NCI-H146 treated with DMSO at 0.1 percent for 48 hours (cell line): Measurements from ENCODE around the gene KCNAB1.

Source experiments
- DNase-seq: peaks from one replicate; lab custom pipeline; 2025; ENCODE audit not compliant: unreplicated experiment; lab: John Stamatoyannopoulos, UW

Gene KCNAB1

DNA sequence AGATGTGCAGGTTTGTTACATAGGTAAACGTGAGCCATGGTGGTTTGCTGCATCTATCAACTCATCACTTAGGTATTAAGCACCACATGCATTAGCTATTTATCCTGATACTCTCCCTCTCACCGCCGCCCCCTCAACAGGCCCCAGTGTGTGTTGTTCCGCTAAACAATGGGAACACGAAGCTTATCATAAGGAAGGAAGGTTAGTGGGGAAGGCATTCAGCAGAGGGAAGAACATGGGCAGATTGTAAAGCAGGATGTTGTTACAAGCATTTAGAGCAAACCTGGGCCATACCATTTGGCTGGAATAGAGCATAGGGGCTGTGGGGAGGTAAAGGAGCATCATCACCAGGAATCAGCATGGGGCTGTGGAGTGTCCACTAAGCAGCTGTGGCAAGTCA lies 322.7 kb downstream of the KCNAB1 start:
- DNase-seq: no peak

DNA sequence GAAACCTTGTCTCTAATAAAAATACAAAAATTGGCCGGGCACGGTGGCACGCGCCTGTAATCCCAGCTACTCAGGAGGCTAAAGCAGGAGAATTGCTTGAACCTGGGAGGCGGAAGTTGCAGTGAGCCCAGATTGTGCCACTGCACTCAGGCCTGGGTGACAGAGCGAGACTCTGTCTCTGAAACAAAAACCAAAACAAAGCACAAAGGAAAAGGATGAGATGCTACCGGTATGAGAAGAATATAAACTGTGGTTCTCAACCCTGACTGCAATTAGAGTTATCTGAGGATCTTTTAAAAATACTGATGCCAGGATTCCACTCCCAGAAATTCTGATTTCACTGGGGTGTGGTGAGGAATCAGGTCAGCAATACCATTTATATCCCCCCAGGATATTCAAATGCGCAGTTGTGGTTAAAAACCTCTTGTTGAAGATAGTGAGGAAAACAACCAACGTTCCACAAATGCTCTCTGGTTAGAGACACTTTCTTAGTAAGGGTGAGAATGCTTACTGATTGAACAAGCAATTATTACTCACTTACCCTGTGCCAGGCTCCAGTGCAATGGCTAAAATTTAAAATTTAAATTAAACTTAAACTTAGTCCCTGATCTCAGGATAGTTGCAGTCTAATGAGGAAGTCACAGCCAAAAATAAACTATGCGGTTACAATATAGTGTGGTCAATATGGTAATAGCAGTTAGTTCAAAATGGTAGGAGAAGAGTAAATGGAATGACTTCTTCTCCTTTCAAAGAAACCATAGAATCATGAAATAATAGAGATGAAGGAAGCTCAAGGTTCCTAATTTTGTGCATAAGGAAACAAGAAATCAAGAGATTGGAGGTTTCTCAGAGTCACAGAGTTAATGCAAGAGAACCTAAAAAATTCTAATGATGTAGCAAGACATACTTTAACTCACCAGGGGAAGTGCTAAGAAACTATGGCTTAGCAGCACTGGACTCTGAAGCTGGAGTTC lies 325.0 kb downstream of the KCNAB1 start:
- DNase-seq: no peak

DNA sequence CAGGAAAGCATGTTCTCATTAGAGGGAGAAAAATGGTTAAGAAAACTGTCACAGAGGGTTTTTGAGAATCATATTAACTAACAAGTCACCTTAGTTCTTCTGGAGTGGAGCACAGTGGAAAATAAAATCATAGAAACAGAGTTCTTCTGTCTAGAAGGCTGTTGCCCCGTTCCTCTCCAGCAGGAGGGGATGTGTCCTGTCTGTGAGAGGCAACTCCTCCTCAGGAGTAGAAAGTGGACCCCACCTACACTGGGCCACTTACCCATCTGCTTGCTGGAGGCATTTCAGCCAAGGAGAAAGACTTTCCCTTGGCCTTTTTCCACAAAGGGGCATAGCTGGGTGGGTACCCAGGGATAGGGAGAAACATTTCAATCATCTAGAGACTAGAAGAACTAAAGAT lies 327.9 kb downstream of the KCNAB1 start:
- DNase-seq: no peak

DNA sequence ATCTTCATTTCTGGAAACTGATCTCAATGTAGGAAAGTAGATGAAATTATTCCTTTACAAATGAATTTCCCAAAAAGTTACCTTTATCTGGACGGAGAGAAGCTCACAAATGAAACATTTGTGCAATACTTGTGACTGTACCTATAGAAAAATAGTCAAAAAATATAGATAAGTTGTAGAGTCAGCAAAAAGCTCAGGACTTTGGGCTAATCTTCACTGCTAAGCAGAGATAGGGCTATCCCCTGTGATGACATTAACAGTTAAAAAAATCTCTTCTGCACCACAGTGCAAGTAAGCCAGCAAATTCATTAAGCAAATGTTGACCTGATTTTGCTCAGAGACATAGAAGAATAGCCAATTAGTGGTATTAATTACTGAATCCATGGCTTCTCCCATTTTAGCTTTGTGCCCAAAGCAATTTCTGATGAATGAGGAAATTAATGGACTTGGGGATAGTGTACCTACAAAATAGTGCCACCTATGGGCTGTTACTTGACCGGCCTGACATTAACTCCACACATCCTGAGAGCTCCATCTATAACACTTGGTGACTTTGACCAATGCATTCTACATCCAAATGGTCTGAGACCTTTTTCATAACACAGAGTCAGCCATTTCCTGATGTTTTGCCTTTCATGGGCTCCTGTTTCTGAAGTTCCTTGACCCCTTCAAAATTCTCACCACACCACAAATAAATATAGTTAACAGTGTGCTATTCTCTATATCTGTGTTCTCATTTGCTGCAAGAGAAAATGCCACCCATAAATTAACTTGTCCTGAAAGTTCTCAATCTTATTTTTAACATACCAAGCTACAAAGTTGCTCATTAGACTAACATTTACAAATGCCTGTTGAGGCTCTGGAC lies 329.6 kb downstream of the KCNAB1 start:
- DNase-seq: peak; percentile 27

DNA sequence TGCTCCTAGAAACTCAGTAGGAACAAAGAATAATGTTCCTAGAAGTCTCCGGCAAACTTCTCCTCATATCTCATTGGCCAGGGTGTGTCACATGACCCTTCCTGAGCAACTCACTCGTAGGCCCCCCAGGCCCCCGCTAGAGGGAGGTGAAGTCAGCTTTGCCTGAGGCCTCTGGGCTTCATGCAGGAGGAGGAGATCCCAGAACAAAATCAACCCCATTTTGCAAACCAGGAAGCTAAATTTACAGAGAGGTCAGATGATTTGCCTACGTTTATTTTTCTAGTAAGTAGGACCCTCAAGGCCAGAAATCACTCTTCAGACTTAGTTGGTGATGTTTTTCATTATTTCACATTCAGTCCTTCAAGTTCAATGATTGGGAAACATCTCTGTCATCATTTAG lies 335.5 kb downstream of the KCNAB1 start:
- no peak for DNase-seq

DNA sequence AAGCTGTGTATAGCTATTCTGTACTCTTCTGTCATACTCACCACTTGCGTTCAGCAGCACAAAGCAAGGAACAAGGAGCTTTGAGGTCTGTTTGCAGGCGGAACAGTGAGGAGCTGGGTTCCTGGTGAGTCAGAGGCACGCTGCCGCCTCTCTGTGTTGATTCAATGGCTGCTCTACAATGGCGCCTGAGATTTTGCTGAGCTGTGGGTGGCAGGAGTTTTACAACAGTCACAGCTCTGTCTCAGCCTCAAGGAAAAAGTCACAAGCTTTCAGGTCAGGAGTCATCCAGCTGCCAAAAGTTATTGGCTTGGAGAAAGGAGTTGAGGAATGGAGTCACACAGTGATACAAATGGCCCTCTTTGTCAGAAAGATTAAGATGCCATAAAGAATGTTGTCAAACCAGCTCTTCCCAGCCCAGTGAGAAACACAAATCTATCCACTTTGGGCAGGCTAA lies 336.4 kb downstream of the KCNAB1 start:
- DNase-seq: no peak

DNA sequence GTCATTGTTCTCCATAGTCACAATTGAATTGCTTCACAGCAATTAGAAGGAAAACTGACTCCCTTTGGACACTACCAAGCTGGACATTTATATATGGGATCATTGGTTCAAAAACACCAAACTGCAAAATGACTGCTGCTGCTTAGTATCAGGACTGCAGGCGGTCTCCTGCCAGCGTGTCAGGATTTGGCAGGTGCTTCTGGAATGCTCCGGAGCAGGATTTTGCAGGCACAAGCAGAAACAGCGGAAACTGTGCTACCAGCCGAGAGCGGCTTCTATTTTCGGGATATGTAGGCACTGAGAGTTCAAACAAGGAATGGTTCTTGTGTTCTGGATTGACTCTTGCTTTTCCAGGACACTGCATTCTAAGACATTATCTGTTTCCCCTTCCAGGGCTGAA lies 339.1 kb downstream of the KCNAB1 start:
- DNase-seq: no peak

DNA sequence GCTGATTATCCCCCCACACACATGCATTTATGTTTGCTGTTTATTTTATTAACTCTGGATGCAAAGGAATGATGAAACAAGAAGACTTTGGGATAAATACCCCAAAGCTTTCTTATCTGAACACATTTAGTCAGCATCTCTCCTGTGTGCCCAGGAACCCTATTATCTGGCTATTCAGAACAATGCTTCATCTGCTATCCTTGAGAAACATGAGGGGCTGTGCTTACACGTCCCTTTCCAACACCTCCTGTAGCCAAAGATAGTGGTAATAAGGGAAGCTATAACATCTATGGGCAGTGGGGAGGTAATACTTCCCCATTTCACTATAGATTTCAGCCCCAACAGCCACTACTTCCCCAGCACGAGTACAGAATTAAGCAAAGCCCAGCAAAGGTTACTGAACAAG lies 339.8 kb downstream of the KCNAB1 start:
- DNase-seq: no peak

DNA sequence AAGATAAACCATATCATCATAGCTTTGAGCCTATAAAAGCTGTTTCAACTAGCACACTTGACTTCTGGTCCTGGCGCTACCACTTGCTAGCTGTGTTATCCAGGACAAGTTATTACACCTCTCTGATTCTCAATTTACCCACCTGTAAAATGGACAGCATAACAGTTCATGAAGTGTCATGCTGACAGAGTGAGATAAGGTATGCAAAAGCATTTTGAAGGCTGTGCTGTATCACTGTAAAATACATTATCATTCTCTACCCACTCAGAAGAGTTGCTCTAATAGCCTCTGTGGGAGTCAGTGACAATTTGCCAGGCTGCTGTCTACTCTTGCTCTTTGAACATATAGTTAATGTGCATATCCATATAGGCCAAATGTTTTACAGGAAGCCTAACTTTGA lies 341.5 kb downstream of the KCNAB1 start:
- DNase-seq: no peak

DNA sequence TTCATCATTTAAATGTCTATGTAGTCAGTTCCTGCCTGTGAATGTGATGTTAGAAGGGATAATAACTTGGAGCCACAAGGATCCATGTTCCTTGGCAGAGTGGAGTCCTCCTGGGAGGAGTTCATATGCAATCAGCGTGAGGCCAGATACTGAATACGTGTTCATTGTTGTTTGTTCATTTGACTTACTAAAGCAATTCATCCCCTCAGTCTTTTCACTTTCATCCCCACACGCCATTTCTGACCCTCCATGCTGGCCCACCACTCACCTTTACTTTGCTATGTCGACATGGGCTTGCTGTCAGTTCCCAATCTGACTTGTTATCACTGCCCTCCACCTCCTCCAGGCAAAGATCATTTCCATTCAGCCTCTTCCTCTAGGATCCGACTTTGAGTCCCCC lies 342.7 kb downstream of the KCNAB1 start:
- DNase-seq: no peak

DNA sequence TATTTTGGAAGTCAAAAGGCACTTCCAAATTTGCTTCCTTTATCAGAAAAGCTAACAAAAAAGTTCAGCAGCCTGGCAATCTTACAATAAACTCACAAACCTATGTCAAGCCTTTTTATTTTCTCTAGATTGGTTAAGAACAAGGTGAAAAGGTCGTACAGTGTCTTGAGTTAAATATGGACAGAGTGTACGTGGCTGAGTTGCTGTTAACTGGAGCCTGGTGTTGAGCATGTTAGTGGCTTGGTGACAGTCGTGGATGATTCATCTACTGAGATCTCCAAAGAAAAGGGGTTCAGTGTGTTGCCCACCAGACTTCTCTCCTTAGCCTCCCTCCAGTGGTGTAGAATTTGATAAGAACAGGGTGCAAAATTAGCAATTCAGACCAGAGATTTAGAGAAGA lies 344.8 kb downstream of the KCNAB1 start:
- DNase-seq: no peak

DNA sequence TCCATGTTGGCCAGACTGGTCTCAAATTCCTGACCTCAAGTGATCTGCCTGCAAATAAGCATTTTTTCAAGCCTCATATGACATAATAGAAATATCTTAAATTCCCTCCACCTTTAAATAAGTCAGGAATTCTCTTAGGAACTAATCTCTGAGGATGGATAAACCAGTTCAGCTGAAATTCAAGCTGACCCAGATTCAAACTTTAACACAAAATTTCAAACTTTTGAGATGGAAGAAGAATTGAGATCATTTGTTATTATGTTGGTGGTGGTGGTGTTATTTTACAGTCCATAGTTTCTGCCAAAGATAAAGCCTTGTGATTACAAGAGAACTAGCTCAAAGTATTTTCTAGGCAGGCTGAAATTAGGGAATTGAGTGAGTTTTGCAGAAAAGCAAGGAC lies 349.1 kb downstream of the KCNAB1 start:
- DNase-seq: no peak

DNA sequence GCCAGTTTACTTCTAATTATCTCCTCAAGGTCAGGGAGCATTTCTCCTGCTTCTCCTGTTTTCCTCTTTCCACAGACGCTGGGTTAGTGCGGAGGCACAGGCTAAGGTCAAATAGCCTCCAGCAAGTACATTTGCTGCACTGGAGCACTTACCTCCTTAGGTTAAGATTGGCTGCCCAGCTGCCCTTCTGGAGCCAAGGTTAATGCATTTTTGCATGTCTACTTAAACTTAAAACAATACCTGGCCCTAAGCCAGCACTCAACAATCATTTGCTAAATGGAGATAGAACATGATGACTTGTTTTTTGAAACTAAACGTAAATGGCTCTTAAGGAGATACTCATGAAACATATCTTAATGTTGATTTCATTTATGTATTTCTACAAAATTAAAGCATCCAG lies 351.1 kb downstream of the KCNAB1 start:
- DNase-seq: no peak

DNA sequence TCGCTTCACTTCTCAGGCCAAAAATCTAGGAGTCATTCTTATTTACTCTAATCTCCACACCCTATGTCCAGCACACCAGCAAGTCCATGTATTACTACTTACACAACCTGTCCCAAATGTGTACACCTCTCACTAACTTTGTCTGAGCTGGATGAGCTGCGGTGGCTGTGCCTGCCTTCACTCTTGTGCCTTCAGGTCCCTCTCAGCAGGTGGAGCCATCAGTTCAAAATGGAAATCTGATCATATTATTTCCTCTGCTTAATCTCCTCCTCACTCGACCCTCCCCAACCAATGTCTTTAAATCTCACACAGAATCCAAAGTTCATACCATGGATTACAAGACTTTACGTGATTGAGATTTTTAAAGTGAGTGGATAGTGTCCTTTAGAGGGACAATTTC lies 351.8 kb downstream of the KCNAB1 start:
- DNase-seq: no peak

DNA sequence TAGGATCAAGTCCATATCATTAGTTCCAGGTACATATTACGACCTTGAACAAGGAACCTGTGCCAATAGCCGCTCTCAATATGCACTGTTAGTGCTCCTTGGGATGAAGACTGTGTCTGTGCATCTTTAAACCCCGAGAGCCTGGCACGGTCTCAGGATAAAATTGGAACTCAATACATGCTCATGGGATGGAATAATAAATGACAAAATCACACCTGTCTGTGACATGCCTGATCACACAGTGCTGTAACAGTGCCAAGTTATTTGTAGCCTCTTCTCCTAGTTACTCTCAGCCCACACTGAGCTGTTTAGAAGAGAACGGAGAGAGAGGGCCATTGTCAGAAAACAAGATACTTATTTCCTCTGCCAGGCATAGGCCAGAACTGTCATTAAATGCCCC lies 352.3 kb downstream of the KCNAB1 start:
- no peak for DNase-seq

DNA sequence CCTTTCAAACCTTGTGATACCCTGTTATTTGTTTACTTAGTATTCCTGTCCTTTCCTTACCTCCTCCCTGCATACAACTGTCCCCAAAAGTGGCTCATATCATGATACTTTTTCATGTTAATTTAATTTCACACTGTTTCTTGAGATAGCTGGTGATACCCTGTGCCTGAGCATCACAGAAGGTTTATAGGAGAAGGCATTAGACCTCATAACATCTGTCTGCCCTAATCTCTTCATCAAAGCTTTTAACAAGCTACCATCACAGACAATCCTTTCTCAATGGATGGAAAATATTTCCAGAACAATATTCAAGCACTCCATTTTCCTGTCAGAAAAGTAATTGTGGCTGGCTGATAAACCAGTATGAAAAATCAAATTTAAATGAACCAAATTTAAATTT lies 353.0 kb downstream of the KCNAB1 start:
- no peak for DNase-seq

DNA sequence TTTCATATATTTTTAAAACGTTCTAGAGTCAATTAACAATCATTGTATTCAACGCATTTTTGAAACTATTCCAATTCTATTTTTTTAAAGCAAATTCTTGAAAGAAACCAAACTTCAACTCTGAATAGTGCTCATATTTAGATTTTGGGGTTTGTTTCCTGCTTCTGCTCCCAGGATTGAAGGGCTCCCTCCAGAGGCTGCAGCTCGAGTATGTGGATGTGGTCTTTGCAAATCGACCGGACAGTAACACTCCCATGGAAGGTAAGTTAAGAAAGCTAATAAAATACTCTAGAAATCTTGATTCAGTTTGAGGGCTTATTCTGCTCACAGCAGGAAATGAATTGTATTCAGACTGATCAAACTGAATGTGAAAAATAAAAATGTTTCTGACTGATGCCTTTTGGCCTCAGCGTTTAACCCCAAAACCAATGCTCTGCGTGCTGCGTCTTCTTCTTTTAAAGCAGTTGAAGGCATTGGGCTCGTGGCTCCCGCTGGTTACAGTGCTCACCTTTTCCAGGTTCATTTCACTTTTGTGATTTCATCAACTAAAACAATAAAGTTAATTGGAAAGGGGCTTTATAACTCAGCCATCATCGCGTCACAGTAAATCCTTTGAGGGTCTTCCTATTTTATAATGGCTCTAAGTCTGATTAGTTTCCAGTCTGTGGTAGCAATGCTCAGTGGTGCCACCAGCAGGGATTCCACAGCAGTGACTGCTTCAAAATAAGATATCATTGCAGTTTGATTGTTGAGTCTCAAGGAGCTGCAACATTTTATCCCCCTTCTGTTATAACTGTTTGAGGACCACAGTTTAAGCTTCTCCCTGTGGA lies 354.4 kb downstream of the KCNAB1 start:
- no peak for DNase-seq

DNA sequence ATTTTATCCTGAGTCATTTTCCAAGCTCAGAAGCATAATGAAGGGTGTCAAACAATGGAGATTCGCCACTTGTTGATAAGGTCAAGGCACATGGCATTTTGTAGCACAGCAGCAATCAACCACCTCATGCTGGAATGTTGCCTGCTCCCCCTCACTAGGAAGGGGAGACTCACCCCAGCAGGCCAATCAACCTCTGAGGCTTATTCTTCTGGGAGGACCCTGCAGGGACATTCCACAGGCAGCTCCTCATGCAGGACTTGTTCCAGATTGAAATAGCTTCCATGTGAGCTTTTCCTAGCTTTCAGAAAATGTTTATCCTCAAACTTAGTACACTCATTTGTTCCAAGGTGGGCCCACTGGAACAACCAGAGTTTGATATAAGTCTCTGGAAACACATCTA lies 356.9 kb downstream of the KCNAB1 start:
- no peak for DNase-seq

DNA sequence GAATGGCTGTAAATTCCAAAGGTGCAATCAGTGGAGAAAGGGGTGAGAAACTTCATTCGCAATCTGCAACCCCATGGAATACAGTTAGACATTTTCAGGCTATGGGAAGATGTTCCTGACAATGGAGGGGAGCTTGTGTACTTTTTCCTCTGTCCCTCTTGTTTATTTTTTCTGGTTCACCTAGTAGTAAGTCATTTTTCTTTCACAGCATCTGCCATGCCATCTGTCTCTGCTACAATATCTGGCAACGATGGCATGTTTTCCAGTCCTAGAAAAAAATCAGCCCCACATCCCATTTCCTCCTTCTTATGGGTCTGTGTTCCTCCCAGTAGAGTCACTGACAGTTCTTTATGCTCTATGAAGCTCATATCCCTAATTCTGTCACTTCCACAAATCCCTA lies 358.5 kb downstream of the KCNAB1 start:
- DNase-seq: no peak

DNA sequence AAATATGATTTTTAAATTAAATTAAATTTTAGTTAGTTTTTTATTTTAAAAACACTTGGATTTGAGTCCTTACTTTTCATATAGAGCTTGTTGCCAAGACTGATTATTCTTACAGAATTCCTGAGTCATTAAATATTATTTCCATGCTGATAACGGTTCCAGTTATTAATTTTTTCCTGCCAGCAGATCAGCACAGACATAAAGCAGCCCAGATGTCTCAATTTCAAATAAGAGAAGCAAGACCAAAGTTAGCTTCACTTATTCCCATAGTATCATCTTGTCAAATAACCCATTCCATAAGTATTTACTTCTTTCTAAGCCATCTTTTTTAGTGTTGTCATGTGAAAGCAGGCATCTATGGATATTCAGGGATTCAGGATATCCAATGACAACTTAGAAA lies 359.2 kb downstream of the KCNAB1 start:
- DNase-seq: no peak

DNA sequence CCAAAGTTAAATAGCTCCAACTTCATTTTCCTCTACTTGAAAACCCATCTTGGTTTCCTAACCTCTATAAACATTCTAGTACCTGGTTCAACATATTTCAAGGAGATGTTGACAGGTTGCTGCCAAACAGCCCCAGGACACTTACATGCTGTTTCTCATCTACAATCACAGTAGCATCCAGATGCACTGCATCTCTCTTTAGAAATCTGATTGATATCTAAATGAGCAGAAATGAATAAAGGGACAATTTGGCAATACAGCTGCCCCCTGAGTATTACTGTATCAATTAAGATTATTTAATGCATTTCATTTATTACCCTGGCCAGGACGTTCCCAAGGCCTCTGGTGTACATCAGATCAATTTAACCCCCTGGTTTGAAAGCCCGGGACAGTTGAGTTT lies 360.6 kb downstream of the KCNAB1 start:
- DNase-seq: no peak
